ENCODE data around the gene PARP1.
"Not testable (repeated sequence)": the region's sequence is repeated elsewhere in the genome, so short reads cannot be mapped to it uniquely, and the experiment has no call there.

Gene PARP1

GRCh38 chr1:226440512-226440911 lies 32.6 kb upstream of the PARP1 start:
- no peak overlapping the region for H3K4me3 ChIP-seq (ENCODE audit: low read depth, low read length)
- no peak for DNase-seq (ENCODE audit: low read depth)
- TF ChIP-seq CTCF (IDR thresholded peaks at IDR 0.05; ENCODE audit: control insufficient read depth, extremely low read depth, insufficient read depth) = no peak

GRCh38 chr1:226438007-226438406 lies 30.1 kb upstream of the PARP1 start:
- no peak for DNase-seq (ENCODE audit: low read depth)
- no peak for TF ChIP-seq CTCF (IDR thresholded peaks at IDR 0.05; ENCODE audit: control insufficient read depth, extremely low read depth, insufficient read depth)
- no peak overlapping the region for H3K4me3 ChIP-seq (ENCODE audit: low read depth, low read length)

GRCh38 chr1:226436855-226437491 lies 29.1 kb upstream of the PARP1 start:
- DNase-seq (ENCODE audit: low read depth) = no peak
- no peak overlapping the region for H3K4me3 ChIP-seq (ENCODE audit: low read depth, low read length)
- TF ChIP-seq CTCF (IDR thresholded peaks at IDR 0.05; ENCODE audit: control insufficient read depth, extremely low read depth, insufficient read depth) = no peak

GRCh38 chr1:226436472-226436854 lies 28.6 kb upstream of the PARP1 start:
- no peak for TF ChIP-seq CTCF (IDR thresholded peaks at IDR 0.05; ENCODE audit: control insufficient read depth, extremely low read depth, insufficient read depth)
- H3K4me3 ChIP-seq (ENCODE audit: low read depth, low read length) = no peak overlapping the region
- DNase-seq (ENCODE audit: low read depth) = no peak

GRCh38 chr1:226433341-226433720 lies 25.4 kb upstream of the PARP1 start:
- DNase-seq (ENCODE audit: low read depth) = no peak
- H3K4me3 ChIP-seq (ENCODE audit: low read depth, low read length) = no peak overlapping the region
- TF ChIP-seq CTCF (IDR thresholded peaks at IDR 0.05; ENCODE audit: control insufficient read depth, extremely low read depth, insufficient read depth) = no peak

- H3K4me3 ChIP-seq (ENCODE audit: low read depth, low read length) = no peak overlapping the region
- DNase-seq (ENCODE audit: low read depth) = no peak
- no peak for TF ChIP-seq CTCF (IDR thresholded peaks at IDR 0.05; ENCODE audit: control insufficient read depth, extremely low read depth, insufficient read depth)
Measured at GRCh38 chr1:226432586-226433340, 24.9 kb upstream of the PARP1 start.

- not testable (repeated sequence) for H3K4me3 ChIP-seq (ENCODE audit: low read depth, low read length); DNase-seq (ENCODE audit: low read depth)
Measured at GRCh38 chr1:226431898-226432297, 24.0 kb upstream of the PARP1 start.

All from LNCaP clone FGC (cell line).